Rectal smooth muscle tissue (tissue), 1 donor: ENCODE data around the gene LPCAT3.
"Not testable (repeated sequence)": the region's sequence is repeated elsewhere in the genome, so short reads cannot be mapped to it uniquely, and the experiment has no call there.

Experiments
- H3K27ac ChIP-seq: one replicate; pipeline ENCODE4 v1.7.0; 2013; ENCODE audit warnings: low read depth, low read length, inconsistent platforms
- H3K27me3 ChIP-seq: one replicate; pipeline ENCODE4 v1.7.0; 2013; ENCODE audit warnings: low read length; ENCODE audit not compliant: control insufficient read depth, insufficient read depth
- H3K36me3 ChIP-seq: one replicate; pipeline ENCODE4 v1.7.0; 2013; ENCODE audit warnings: low read length; ENCODE audit not compliant: control insufficient read depth, insufficient read depth
- H3K4me1 ChIP-seq: one replicate; pipeline ENCODE4 v1.7.0; 2013; ENCODE audit warnings: low read length; ENCODE audit not compliant: control insufficient read depth, insufficient read depth
- H3K4me3 ChIP-seq: one replicate; pipeline ENCODE4 v1.7.0; 2013; ENCODE audit warnings: low read length
- H3K9ac ChIP-seq: one replicate; pipeline ENCODE4 v1.7.0; 2013; ENCODE audit warnings: low read length

Gene LPCAT3

DNA sequence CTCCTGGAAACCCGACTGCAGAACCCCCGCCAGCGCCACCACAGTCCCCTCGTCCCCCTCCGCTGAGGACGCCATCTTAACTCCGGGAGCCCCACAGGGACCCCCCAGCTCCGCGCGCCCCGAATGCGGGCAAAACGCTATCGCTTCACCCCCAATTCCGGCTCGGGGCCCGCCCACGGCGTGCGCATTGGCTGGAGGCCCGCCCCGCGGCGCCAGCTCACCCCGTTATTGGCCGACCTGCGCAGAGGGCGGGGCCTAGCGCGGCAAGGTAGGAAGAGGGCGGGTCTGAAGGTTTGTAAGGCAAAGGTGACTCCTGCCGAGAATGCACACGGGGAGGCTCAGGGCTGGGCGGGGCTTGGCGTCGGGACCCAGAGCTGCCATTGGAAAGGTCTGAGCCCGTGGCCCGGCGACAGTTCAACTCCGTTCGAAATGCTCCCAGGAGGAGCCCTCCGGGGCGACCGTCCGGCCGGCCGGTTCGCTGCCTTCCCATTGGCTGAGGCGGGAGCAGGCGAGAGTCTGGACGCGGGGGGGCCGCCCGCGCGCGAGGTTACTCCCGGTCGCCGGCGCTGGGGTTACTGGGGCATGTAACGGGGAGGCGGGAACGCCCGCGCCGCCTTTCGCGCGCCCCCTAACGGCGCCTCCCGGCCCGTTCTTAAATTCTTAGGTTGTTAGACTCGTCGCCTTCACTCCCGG, at the start of gene LPCAT3:
LPCAT3 (minus strand) TSS at position 127 of the 693 bp plus-strand sequence; CDS start at position 75, 52 bp downstream.
- Histone ChIP-seq H3K4me1 (peaks cover 12% of the 10 kb centered on the region), H3K27ac (peak within 1 kb of the TSS; percentile 93), H3K27me3 (no peaks in the 10 kb centered on the region), H3K9ac (peak within 1 kb of the TSS; percentile 84), H3K4me3 (peak within 1 kb of the TSS; percentile 97), H3K36me3 (no peaks in the 10 kb centered on the region)

DNA sequence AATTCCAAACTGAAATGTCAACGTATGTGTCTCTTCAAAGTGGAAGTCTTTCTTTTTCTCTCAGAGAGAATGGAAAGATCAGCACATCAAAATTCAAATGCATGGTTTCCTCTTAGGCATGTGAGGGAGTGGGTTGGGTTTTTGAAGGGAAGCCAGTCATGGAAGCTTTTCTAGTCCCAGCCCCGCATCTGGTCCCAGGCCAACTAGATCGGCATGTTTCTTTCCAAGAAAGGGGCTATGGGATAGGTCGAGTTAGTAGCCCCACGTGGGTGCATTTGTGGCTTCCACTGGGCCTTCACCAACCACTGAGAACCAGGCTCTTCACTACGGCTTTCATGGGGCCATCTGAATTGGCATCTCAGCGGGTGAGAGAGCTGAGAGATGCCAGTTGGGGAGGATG, 48.8 kb upstream of the LPCAT3 start:
- H3K36me3 ChIP-seq: peaks cover 13% of the 10 kb centered on the region
- H3K4me1 ChIP-seq: peaks cover 8% of the 10 kb centered on the region
- no peak overlapping the region for H3K27ac ChIP-seq

GRCh38 chr12:7066596-7066995, 48.3 kb upstream of the LPCAT3 start:
- Histone ChIP-seq H3K36me3 (peaks cover 13% of the 10 kb centered on the region), H3K4me1 (peaks cover 10% of the 10 kb centered on the region), H3K27ac (no peak overlapping the region), H3K4me3 (no peak overlapping the region), H3K9ac (no peak overlapping the region), H3K27me3 (no peaks in the 10 kb centered on the region)

More for the DNA sequence above, 48.8 kb upstream of the LPCAT3 start:
- H3K9ac ChIP-seq: no peak overlapping the region
- H3K4me3 ChIP-seq: no peak overlapping the region
- H3K27me3 ChIP-seq: no peaks in the 10 kb centered on the region

- H3K4me1 ChIP-seq: peaks cover 11% of the 10 kb centered on the region
- no peak overlapping the region for H3K27ac ChIP-seq
- no peak overlapping the region for H3K9ac ChIP-seq
- no peak overlapping the region for H3K4me3 ChIP-seq
- H3K27me3 ChIP-seq: no peaks in the 10 kb centered on the region
- peaks cover 5% of the 10 kb centered on the region for H3K36me3 ChIP-seq
Measured at GRCh38 chr12:7065073-7065623, 46.9 kb upstream of the LPCAT3 start.

DNA sequence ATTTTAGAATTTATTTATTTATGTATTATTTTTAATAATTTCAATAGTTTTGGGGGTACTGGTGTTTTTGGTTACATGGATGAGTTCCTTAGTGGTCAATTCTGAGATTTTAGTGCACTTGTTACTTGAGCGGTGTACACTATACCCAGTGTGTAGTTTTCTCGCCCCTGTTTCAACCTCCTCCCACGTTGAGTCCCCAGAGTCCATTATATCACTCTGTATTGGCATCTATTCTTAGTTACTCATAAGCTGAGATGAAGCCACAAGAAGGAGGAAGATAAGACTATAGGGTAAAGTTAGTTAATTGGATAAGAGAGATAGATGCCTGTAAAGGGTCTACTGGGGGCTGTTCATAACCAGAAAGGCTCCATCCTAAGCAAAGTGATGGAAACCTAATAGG, 46.2 kb upstream of the LPCAT3 start:
- Histone ChIP-seq H3K27ac (no peak overlapping the region), H3K4me3 (no peak overlapping the region), H3K27me3 (no peaks in the 10 kb centered on the region), H3K36me3 (peaks cover 3% of the 10 kb centered on the region), H3K9ac (no peak overlapping the region), H3K4me1 (peaks cover 17% of the 10 kb centered on the region)

- H3K4me3 ChIP-seq: peak overlapping the region; percentile 54
- no peaks in the 10 kb centered on the region for H3K27me3 ChIP-seq
- no peak overlapping the region for H3K9ac ChIP-seq
- peaks cover under 1% of the 10 kb centered on the region for H3K36me3 ChIP-seq
- peaks cover 9% of the 10 kb centered on the region for H3K4me1 ChIP-seq
- peak overlapping the region; percentile 78 for H3K27ac ChIP-seq
Measured at GRCh38 chr12:7061596-7061995, 43.3 kb upstream of the LPCAT3 start.

DNA sequence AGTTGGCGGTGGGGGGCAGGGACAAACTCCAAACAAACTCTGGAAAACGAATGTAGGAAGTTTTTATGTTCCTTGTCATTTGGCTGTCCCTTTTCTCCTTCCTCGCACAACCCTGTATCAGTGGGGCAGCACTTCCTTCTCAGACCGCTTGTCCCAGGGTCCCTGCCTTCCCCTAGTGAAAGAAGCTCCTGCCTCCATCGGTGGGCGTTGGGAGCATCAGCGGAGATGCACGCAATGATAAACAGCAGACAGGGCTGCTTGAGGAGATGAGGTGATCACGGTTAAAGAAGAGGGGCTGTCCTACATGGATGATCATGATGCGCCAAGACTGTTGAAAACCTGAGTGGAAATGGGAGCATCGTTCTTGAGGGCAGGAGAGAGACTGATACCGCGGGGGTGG, 42.9 kb upstream of the LPCAT3 start:
- Histone ChIP-seq H3K9ac (peak overlapping the region; percentile 7), H3K36me3 (no peaks in the 10 kb centered on the region), H3K4me1 (peaks cover 9% of the 10 kb centered on the region), H3K4me3 (peak overlapping the region; percentile 54), H3K27ac (peak overlapping the region; percentile 78), H3K27me3 (no peaks in the 10 kb centered on the region)

GRCh38 chr12:7060353-7060954, 42.2 kb upstream of the LPCAT3 start, which contains the start of gene C1S:
C1S (plus strand) TSS chr12:7060718; CDS start chr12:7061913, 1,195 bp downstream.
- Histone ChIP-seq H3K9ac (peak within 1 kb of the TSS; percentile 7), H3K4me3 (peak within 1 kb of the TSS; percentile 54), H3K27me3 (no peaks in the 10 kb centered on the region), H3K27ac (peak within 1 kb of the TSS; percentile 78), H3K36me3 (no peaks in the 10 kb centered on the region), H3K4me1 (peaks cover 9% of the 10 kb centered on the region)

GRCh38 chr12:7059780-7060179, 41.5 kb upstream of the LPCAT3 start:
- H3K36me3 ChIP-seq: no peaks in the 10 kb centered on the region
- H3K27me3 ChIP-seq: no peaks in the 10 kb centered on the region
- no peak overlapping the region for H3K9ac ChIP-seq
- H3K4me1 ChIP-seq: peaks cover 9% of the 10 kb centered on the region
- no peak overlapping the region for H3K4me3 ChIP-seq
- peak overlapping the region; percentile 78 for H3K27ac ChIP-seq

GRCh38 chr12:7058850-7059395, 40.6 kb upstream of the LPCAT3 start:
- Histone ChIP-seq H3K36me3 (no peaks in the 10 kb centered on the region), H3K4me3 (no peak overlapping the region), H3K9ac (no peak overlapping the region), H3K27ac (no peak overlapping the region), H3K27me3 (no peaks in the 10 kb centered on the region), H3K4me1 (peaks cover 9% of the 10 kb centered on the region)

DNA sequence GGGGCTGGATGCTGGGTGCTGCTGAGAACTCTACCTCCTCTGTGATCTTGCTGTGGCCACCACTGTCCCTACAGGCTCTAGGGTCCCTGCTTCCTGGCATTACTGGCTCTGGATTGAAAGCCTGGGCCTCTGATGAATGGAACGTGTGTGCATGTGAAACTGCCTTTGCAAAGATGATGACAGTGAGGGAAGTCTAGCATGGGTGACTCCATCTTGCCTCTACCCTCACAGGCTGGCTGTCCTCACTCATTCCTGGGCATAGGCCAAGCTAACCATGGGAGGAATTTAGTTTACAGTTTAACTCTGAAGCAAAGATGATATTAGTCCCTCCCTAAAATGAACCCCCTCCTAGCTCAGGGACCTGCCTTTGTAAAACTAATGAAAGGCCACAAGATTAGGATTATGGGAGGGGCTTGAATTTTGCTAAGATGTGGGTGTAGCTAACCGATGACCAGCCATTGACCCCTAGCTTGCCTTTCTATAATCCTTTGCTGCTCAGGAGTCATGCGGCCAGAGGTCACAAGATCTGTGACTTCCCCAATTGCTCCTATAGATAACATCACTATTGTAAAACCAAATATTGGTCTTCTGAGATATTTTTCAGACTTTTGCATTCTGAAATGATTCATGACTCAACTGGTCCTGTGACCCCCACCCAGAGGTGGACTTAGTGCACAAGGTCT, 40.0 kb upstream of the LPCAT3 start:
- Histone ChIP-seq H3K9ac (no peak overlapping the region), H3K4me3 (no peak overlapping the region), H3K27me3 (no peaks in the 10 kb centered on the region), H3K36me3 (no peaks in the 10 kb centered on the region), H3K4me1 (peaks cover 9% of the 10 kb centered on the region), H3K27ac (no peak overlapping the region)

- H3K4me3 ChIP-seq, H3K36me3 ChIP-seq, H3K9ac ChIP-seq, H3K27me3 ChIP-seq, H3K4me1 ChIP-seq, H3K27ac ChIP-seq: not testable (repeated sequence)
Measured at GRCh38 chr12:7055736-7056135, 37.5 kb upstream of the LPCAT3 start.
